ENCODE results near the gene OR7G3.

The OR7G3 gene

GRCh38 chr19:9156304-9156703, 29.6 kb upstream of the OR7G3 start:
- no peak overlapping the region for H2AFZ ChIP-seq (ENCODE audit: low read depth, low read length)
- TF ChIP-seq EZH2 (IDR thresholded peaks at IDR 0.05; ENCODE audit: borderline replicate concordance, low read depth, low read length, severe bottlenecking), result no peak
- no peak for TF ChIP-seq CTCF (IDR thresholded peaks at IDR 0.05; ENCODE audit: borderline replicate concordance, extremely low read depth, low read length, poor library complexity, severe bottlenecking)
- DNase-seq (no peak), ATAC-seq (ENCODE audit: insufficient read depth, low read depth) (no peak)
- peaks cover 80% of the 10 kb centered on the region for H3K79me2 ChIP-seq (ENCODE audit: insufficient read depth, low read length)
- no peak overlapping the region for H3K27ac ChIP-seq (ENCODE audit: low read length)
- no peak overlapping the region for H3K4me2 ChIP-seq (ENCODE audit: insufficient read depth, low read length)
- peaks cover 96% of the 10 kb centered on the region for H3K36me3 ChIP-seq (ENCODE audit: insufficient read depth, low read length)
- H3K9me3 ChIP-seq (ENCODE audit: insufficient read depth, low read length, severe bottlenecking), result peaks cover 8% of the 10 kb centered on the region
- H3K27me3 ChIP-seq (ENCODE audit: insufficient read depth, low read length, poor library complexity), result no peaks in the 10 kb centered on the region
- H4K20me1 ChIP-seq (ENCODE audit: insufficient read depth, low read length), result peaks cover 65% of the 10 kb centered on the region
- H3K4me1 ChIP-seq (ENCODE audit: insufficient read depth, low read length), result no peaks in the 10 kb centered on the region
- H3K9ac ChIP-seq (ENCODE audit: low read depth, low read length), result no peak overlapping the region
- no peak overlapping the region for H3K4me3 ChIP-seq (ENCODE audit: low read depth in 1 of 2, low read length in 2 of 2)

GRCh38 chr19:9155591-9155990, 28.8 kb upstream of the OR7G3 start:
- no peak for TF ChIP-seq EZH2 (IDR thresholded peaks at IDR 0.05; ENCODE audit: borderline replicate concordance, low read depth, low read length, severe bottlenecking)
- no peak for TF ChIP-seq CTCF (IDR thresholded peaks at IDR 0.05; ENCODE audit: borderline replicate concordance, extremely low read depth, low read length, poor library complexity, severe bottlenecking)
- Histone ChIP-seq H3K4me3 (ENCODE audit: low read depth in 1 of 2, low read length in 2 of 2) (no peak overlapping the region), H3K27ac (ENCODE audit: low read length) (no peak overlapping the region), H3K36me3 (ENCODE audit: insufficient read depth, low read length) (peaks cover 96% of the 10 kb centered on the region), H3K27me3 (ENCODE audit: insufficient read depth, low read length, poor library complexity) (no peaks in the 10 kb centered on the region), H3K79me2 (ENCODE audit: insufficient read depth, low read length) (peaks cover 87% of the 10 kb centered on the region), H3K4me2 (ENCODE audit: insufficient read depth, low read length) (no peak overlapping the region), H3K9ac (ENCODE audit: low read depth, low read length) (no peak overlapping the region), H3K9me3 (ENCODE audit: insufficient read depth, low read length, severe bottlenecking) (peaks cover 9% of the 10 kb centered on the region), H4K20me1 (ENCODE audit: insufficient read depth, low read length) (peaks cover 64% of the 10 kb centered on the region), H2AFZ (ENCODE audit: low read depth, low read length) (no peak overlapping the region), H3K4me1 (ENCODE audit: insufficient read depth, low read length) (no peaks in the 10 kb centered on the region)
- ATAC-seq (ENCODE audit: insufficient read depth, low read depth) (no peak), DNase-seq (no peak)

GRCh38 chr19:9151367-9151766, 24.6 kb upstream of the OR7G3 start:
- Histone ChIP-seq H3K9ac (ENCODE audit: low read depth, low read length) (no peak overlapping the region), H3K4me3 (ENCODE audit: low read depth in 1 of 2, low read length in 2 of 2) (no peak overlapping the region), H3K27me3 (ENCODE audit: insufficient read depth, low read length, poor library complexity) (no peaks in the 10 kb centered on the region), H3K27ac (ENCODE audit: low read length) (no peak overlapping the region), H3K9me3 (ENCODE audit: insufficient read depth, low read length, severe bottlenecking) (peaks cover 9% of the 10 kb centered on the region), H3K79me2 (ENCODE audit: insufficient read depth, low read length) (peaks cover 98% of the 10 kb centered on the region), H3K36me3 (ENCODE audit: insufficient read depth, low read length) (peaks cover 91% of the 10 kb centered on the region), H2AFZ (ENCODE audit: low read depth, low read length) (no peak overlapping the region), H4K20me1 (ENCODE audit: insufficient read depth, low read length) (peaks cover 65% of the 10 kb centered on the region), H3K4me1 (ENCODE audit: insufficient read depth, low read length) (no peaks in the 10 kb centered on the region), H3K4me2 (ENCODE audit: insufficient read depth, low read length) (no peak overlapping the region)
- DNase-seq, result no peak
- ATAC-seq (ENCODE audit: insufficient read depth, low read depth), result no peak
- TF ChIP-seq EZH2 (IDR thresholded peaks at IDR 0.05; ENCODE audit: borderline replicate concordance, low read depth, low read length, severe bottlenecking), result no peak

GRCh38 chr19:9150650-9151049, 23.9 kb upstream of the OR7G3 start:
- peaks cover 59% of the 10 kb centered on the region for H4K20me1 ChIP-seq (ENCODE audit: insufficient read depth, low read length)
- no peaks in the 10 kb centered on the region for H3K27me3 ChIP-seq (ENCODE audit: insufficient read depth, low read length, poor library complexity)
- H3K4me2 ChIP-seq (ENCODE audit: insufficient read depth, low read length), result no peak overlapping the region
- ATAC-seq (ENCODE audit: insufficient read depth, low read depth) (no peak), DNase-seq (no peak)
- no peak overlapping the region for H3K9ac ChIP-seq (ENCODE audit: low read depth, low read length)
- TF ChIP-seq EZH2 (IDR thresholded peaks at IDR 0.05; ENCODE audit: borderline replicate concordance, low read depth, low read length, severe bottlenecking), result no peak
- no peak for TF ChIP-seq CTCF (IDR thresholded peaks at IDR 0.05; ENCODE audit: borderline replicate concordance, extremely low read depth, low read length, poor library complexity, severe bottlenecking)
- H3K36me3 ChIP-seq (ENCODE audit: insufficient read depth, low read length), result peaks cover 84% of the 10 kb centered on the region
- H3K4me3 ChIP-seq (ENCODE audit: low read depth in 1 of 2, low read length in 2 of 2), result no peak overlapping the region
- H3K9me3 ChIP-seq (ENCODE audit: insufficient read depth, low read length, severe bottlenecking), result peaks cover 9% of the 10 kb centered on the region
- H3K4me1 ChIP-seq (ENCODE audit: insufficient read depth, low read length), result no peaks in the 10 kb centered on the region
- no peak overlapping the region for H2AFZ ChIP-seq (ENCODE audit: low read depth, low read length)
- H3K79me2 ChIP-seq (ENCODE audit: insufficient read depth, low read length), result peaks cover 98% of the 10 kb centered on the region
- H3K27ac ChIP-seq (ENCODE audit: low read length), result no peak overlapping the region
